ENCODE measurements around the gene APOBEC3B. TPM values are rescaled to one million over a fixed set of nuclear protein-coding genes. Genes with fewer than 3 reads are reported as not detected.

APOBEC3B gene
- polyA plus RNA-seq, 1 donor (not counting 4 experiments of a cell fraction or from before 2014, with no cell fraction given), result 3.4 TPM

- no peaks in the 10 kb centered on the region for H3K9me1 ChIP-seq (ENCODE audit: control insufficient read depth, extremely low read depth, insufficient read depth, low read length)
- dilution Hi-C loops (cut with MboI; ENCODE audit: extremely low pct_ligation_motif_present, low sequenced_read_pairs), result no loop called here
- H3K4me2 ChIP-seq (ENCODE audit: control insufficient read depth, extremely low read depth, insufficient read depth, low read depth, low read length), result no peak overlapping the region
- no peaks in the 10 kb centered on the region for H3K4me1 ChIP-seq (ENCODE audit: control insufficient read depth, extremely low read depth, insufficient read depth, low read length)
- no peak overlapping the region for H3K4me3 ChIP-seq (ENCODE audit: control insufficient read depth in 2 of 3, extremely low read depth in 1 of 3, insufficient read depth in 2 of 3, low read depth in 1 of 3, low read length in 3 of 3)
- no peaks in the 10 kb centered on the region for H3K9me3 ChIP-seq (ENCODE audit: control insufficient read depth, low read depth, low read length)
- H2AFZ ChIP-seq (ENCODE audit: control insufficient read depth, low read length), result no peak overlapping the region
- H3K36me3 ChIP-seq (ENCODE audit: control insufficient read depth in 2 of 2, extremely low read depth in 1 of 2, insufficient read depth in 2 of 2, low read length in 2 of 2), result no peaks in the 10 kb centered on the region
- no peak overlapping the region for H3K27ac ChIP-seq (ENCODE audit: control insufficient read depth, insufficient read depth, low read length)
- DNase-seq (ENCODE audit: low read depth, low spot score), result no peak
- no peak for FAIRE-seq
- H3K79me2 ChIP-seq (ENCODE audit: control insufficient read depth, insufficient read depth, low read length), result no peaks in the 10 kb centered on the region
- H3K27me3 ChIP-seq (ENCODE audit: control insufficient read depth, extremely low read depth, insufficient read depth, low read length), result peaks cover 36% of the 10 kb centered on the region
- no peaks in the 10 kb centered on the region for H4K20me1 ChIP-seq (ENCODE audit: control insufficient read depth, extremely low read depth, insufficient read depth, low read length)
- H3K9ac ChIP-seq (ENCODE audit: control insufficient read depth, extremely low read depth, insufficient read depth, low read length), result no peak overlapping the region
- TF ChIP-seq EZH2 (IDR thresholded peaks at IDR 0.05; ENCODE audit: low read length) (no peak), CTCF (optimal IDR thresholded peaks at IDR 0.05 in 1 of 3, IDR thresholded peaks at IDR 0.05 in 1 of 3, conservative IDR thresholded peaks at IDR 0.05 in 1 of 3; ENCODE audit: extremely low read depth in 1 of 3, insufficient read depth in 2 of 3, low read length in 3 of 3) (no peak)
Observed at GRCh38 chr22:38952281-38952993, 29.7 kb upstream of the APOBEC3B start.

GRCh38 chr22:38953091-38953490, 29.1 kb upstream of the APOBEC3B start:
- FAIRE-seq, result no peak

More at GRCh38 chr22:38953091-38953490, 29.1 kb upstream of the APOBEC3B start:
- Histone ChIP-seq H4K20me1 (ENCODE audit: control insufficient read depth, extremely low read depth, insufficient read depth, low read length) (no peaks in the 10 kb centered on the region), H3K27ac (ENCODE audit: control insufficient read depth, insufficient read depth, low read length) (no peak overlapping the region), H3K4me2 (ENCODE audit: control insufficient read depth, extremely low read depth, insufficient read depth, low read depth, low read length) (no peak overlapping the region), H3K4me3 (ENCODE audit: control insufficient read depth in 2 of 3, extremely low read depth in 1 of 3, insufficient read depth in 2 of 3, low read depth in 1 of 3, low read length in 3 of 3) (no peak overlapping the region), H3K9ac (ENCODE audit: control insufficient read depth, extremely low read depth, insufficient read depth, low read length) (no peak overlapping the region), H3K9me3 (ENCODE audit: control insufficient read depth, low read depth, low read length) (no peaks in the 10 kb centered on the region), H3K4me1 (ENCODE audit: control insufficient read depth, extremely low read depth, insufficient read depth, low read length) (no peaks in the 10 kb centered on the region), H3K79me2 (ENCODE audit: control insufficient read depth, insufficient read depth, low read length) (no peaks in the 10 kb centered on the region), H2AFZ (ENCODE audit: control insufficient read depth, low read length) (no peak overlapping the region), H3K27me3 (ENCODE audit: control insufficient read depth, extremely low read depth, insufficient read depth, low read length) (peaks cover 31% of the 10 kb centered on the region), H3K36me3 (ENCODE audit: control insufficient read depth in 2 of 2, extremely low read depth in 1 of 2, insufficient read depth in 2 of 2, low read length in 2 of 2) (no peaks in the 10 kb centered on the region), H3K9me1 (ENCODE audit: control insufficient read depth, extremely low read depth, insufficient read depth, low read length) (no peaks in the 10 kb centered on the region)
- TF ChIP-seq EZH2 (IDR thresholded peaks at IDR 0.05; ENCODE audit: low read length) (no peak), CTCF (optimal IDR thresholded peaks at IDR 0.05 in 1 of 3, IDR thresholded peaks at IDR 0.05 in 1 of 3, conservative IDR thresholded peaks at IDR 0.05 in 1 of 3; ENCODE audit: extremely low read depth in 1 of 3, insufficient read depth in 2 of 3, low read length in 3 of 3) (no peak)
- no peak for DNase-seq (ENCODE audit: low read depth, low spot score)
- dilution Hi-C loops (cut with MboI; ENCODE audit: extremely low pct_ligation_motif_present, low sequenced_read_pairs), result no loop called here

Measured in keratinocyte (primary cell).